ENCODE results near the gene CIT.

The CIT gene

GRCh38 chr12:119751961-119752360, 125.2 kb downstream of the CIT start:
- no peak overlapping the region for H3K27ac ChIP-seq (ENCODE audit: low read depth, low read length)

GRCh38 chr12:119749666-119750065, 127.5 kb downstream of the CIT start:
- Histone ChIP-seq H3K27ac (ENCODE audit: low read depth, low read length) (no peak overlapping the region), H3K36me3 (ENCODE audit: control insufficient read depth in 1 of 2, insufficient read depth in 2 of 2, low read length in 2 of 2) (peaks cover 5 to 12% of the 10 kb centered on the region in 2 donors), H3K4me3 (ENCODE audit: low read depth in 1 of 2, low read length in 2 of 2) (no peak overlapping the region), H3K27me3 (ENCODE audit: control insufficient read depth in 1 of 2, insufficient read depth in 2 of 2, low read length in 2 of 2) (no peaks in the 10 kb centered on the region), H3K9me3 (ENCODE audit: control insufficient read depth in 1 of 2, low read length in 2 of 2) (peaks cover 0 to 4% of the 10 kb centered on the region in 2 donors), H3K4me1 (ENCODE audit: control insufficient read depth in 1 of 2, insufficient read depth in 2 of 2, low read length in 2 of 2) (no peaks in the 10 kb centered on the region), H3K9ac (ENCODE audit: low read depth in 1 of 2, low read length in 2 of 2) (no peak overlapping the region)

More at GRCh38 chr12:119751961-119752360, 125.2 kb downstream of the CIT start:
- no peaks in the 10 kb centered on the region for H3K4me1 ChIP-seq (ENCODE audit: control insufficient read depth in 1 of 2, insufficient read depth in 2 of 2, low read length in 2 of 2)
- no peaks in the 10 kb centered on the region for H3K9me3 ChIP-seq (ENCODE audit: control insufficient read depth in 1 of 2, low read length in 2 of 2)
- peaks cover 5 to 16% of the 10 kb centered on the region in 2 donors for H3K36me3 ChIP-seq (ENCODE audit: control insufficient read depth in 1 of 2, insufficient read depth in 2 of 2, low read length in 2 of 2)
- no peak overlapping the region for H3K4me3 ChIP-seq (ENCODE audit: low read depth in 1 of 2, low read length in 2 of 2)
- H3K9ac ChIP-seq (ENCODE audit: low read depth in 1 of 2, low read length in 2 of 2), result no peak overlapping the region
- no peaks in the 10 kb centered on the region for H3K27me3 ChIP-seq (ENCODE audit: control insufficient read depth in 1 of 2, insufficient read depth in 2 of 2, low read length in 2 of 2)

GRCh38 chr12:119748497-119748896, 128.6 kb downstream of the CIT start:
- Histone ChIP-seq H3K27ac (ENCODE audit: low read depth, low read length) (no peak overlapping the region), H3K27me3 (ENCODE audit: control insufficient read depth in 1 of 2, insufficient read depth in 2 of 2, low read length in 2 of 2) (no peaks in the 10 kb centered on the region), H3K9me3 (ENCODE audit: control insufficient read depth in 1 of 2, low read length in 2 of 2) (peaks cover 0 to 5% of the 10 kb centered on the region in 2 donors), H3K4me1 (ENCODE audit: control insufficient read depth in 1 of 2, insufficient read depth in 2 of 2, low read length in 2 of 2) (no peaks in the 10 kb centered on the region), H3K4me3 (ENCODE audit: low read depth in 1 of 2, low read length in 2 of 2) (no peak overlapping the region), H3K36me3 (ENCODE audit: control insufficient read depth in 1 of 2, insufficient read depth in 2 of 2, low read length in 2 of 2) (peaks cover 5 to 12% of the 10 kb centered on the region in 2 donors), H3K9ac (ENCODE audit: low read depth in 1 of 2, low read length in 2 of 2) (no peak overlapping the region)

GRCh38 chr12:119746169-119746568, 131.0 kb downstream of the CIT start:
- Histone ChIP-seq H3K4me3 (ENCODE audit: low read depth in 1 of 2, low read length in 2 of 2) (no peak overlapping the region), H3K4me1 (ENCODE audit: control insufficient read depth in 1 of 2, insufficient read depth in 2 of 2, low read length in 2 of 2) (no peaks in the 10 kb centered on the region), H3K27me3 (ENCODE audit: control insufficient read depth in 1 of 2, insufficient read depth in 2 of 2, low read length in 2 of 2) (no peaks in the 10 kb centered on the region), H3K9ac (ENCODE audit: low read depth in 1 of 2, low read length in 2 of 2) (no peak overlapping the region), H3K36me3 (ENCODE audit: control insufficient read depth in 1 of 2, insufficient read depth in 2 of 2, low read length in 2 of 2) (peaks cover 4 to 10% of the 10 kb centered on the region in 2 donors), H3K27ac (ENCODE audit: low read depth, low read length) (no peak overlapping the region), H3K9me3 (ENCODE audit: control insufficient read depth in 1 of 2, low read length in 2 of 2) (peaks cover 0 to 5% of the 10 kb centered on the region in 2 donors)

GRCh38 chr12:119744900-119745606, 132.1 kb downstream of the CIT start:
- H3K4me3 ChIP-seq (ENCODE audit: low read depth in 1 of 2, low read length in 2 of 2), result no peak overlapping the region

GRCh38 chr12:119742700-119743099, 134.4 kb downstream of the CIT start:
- Histone ChIP-seq H3K4me3 (ENCODE audit: low read depth in 1 of 2, low read length in 2 of 2) (no peak overlapping the region), H3K36me3 (ENCODE audit: control insufficient read depth in 1 of 2, insufficient read depth in 2 of 2, low read length in 2 of 2) (no peaks in the 10 kb centered on the region), H3K9ac (ENCODE audit: low read depth in 1 of 2, low read length in 2 of 2) (no peak overlapping the region), H3K4me1 (ENCODE audit: control insufficient read depth in 1 of 2, insufficient read depth in 2 of 2, low read length in 2 of 2) (no peaks in the 10 kb centered on the region), H3K27ac (ENCODE audit: low read depth, low read length) (no peak overlapping the region), H3K9me3 (ENCODE audit: control insufficient read depth in 1 of 2, low read length in 2 of 2) (peaks cover 0 to 5% of the 10 kb centered on the region in 2 donors), H3K27me3 (ENCODE audit: control insufficient read depth in 1 of 2, insufficient read depth in 2 of 2, low read length in 2 of 2) (no peaks in the 10 kb centered on the region)

More at GRCh38 chr12:119744900-119745606, 132.1 kb downstream of the CIT start:
- no peak overlapping the region for H3K27ac ChIP-seq (ENCODE audit: low read depth, low read length)
- H3K4me1 ChIP-seq (ENCODE audit: control insufficient read depth in 1 of 2, insufficient read depth in 2 of 2, low read length in 2 of 2), result no peaks in the 10 kb centered on the region
- peaks cover 0 to 4% of the 10 kb centered on the region in 2 donors for H3K36me3 ChIP-seq (ENCODE audit: control insufficient read depth in 1 of 2, insufficient read depth in 2 of 2, low read length in 2 of 2)
- no peaks in the 10 kb centered on the region for H3K27me3 ChIP-seq (ENCODE audit: control insufficient read depth in 1 of 2, insufficient read depth in 2 of 2, low read length in 2 of 2)
- H3K9ac ChIP-seq (ENCODE audit: low read depth in 1 of 2, low read length in 2 of 2), result no peak overlapping the region
- peaks cover 0 to 5% of the 10 kb centered on the region in 2 donors for H3K9me3 ChIP-seq (ENCODE audit: control insufficient read depth in 1 of 2, low read length in 2 of 2)

GRCh38 chr12:119740830-119741229, 136.3 kb downstream of the CIT start:
- no peak overlapping the region for H3K9ac ChIP-seq (ENCODE audit: low read depth in 1 of 2, low read length in 2 of 2)
- no peaks in the 10 kb centered on the region for H3K27me3 ChIP-seq (ENCODE audit: control insufficient read depth in 1 of 2, insufficient read depth in 2 of 2, low read length in 2 of 2)
- H3K4me3 ChIP-seq (ENCODE audit: low read depth in 1 of 2, low read length in 2 of 2), result no peak overlapping the region
- H3K27ac ChIP-seq (ENCODE audit: low read depth, low read length), result no peak overlapping the region
- H3K4me1 ChIP-seq (ENCODE audit: control insufficient read depth in 1 of 2, insufficient read depth in 2 of 2, low read length in 2 of 2), result no peaks in the 10 kb centered on the region
- H3K36me3 ChIP-seq (ENCODE audit: control insufficient read depth in 1 of 2, insufficient read depth in 2 of 2, low read length in 2 of 2), result no peaks in the 10 kb centered on the region
- H3K9me3 ChIP-seq (ENCODE audit: control insufficient read depth in 1 of 2, low read length in 2 of 2), result peaks cover 0 to 5% of the 10 kb centered on the region in 2 donors

- Histone ChIP-seq H3K9ac (ENCODE audit: low read depth in 1 of 2, low read length in 2 of 2) (no peak overlapping the region), H3K27me3 (ENCODE audit: control insufficient read depth in 1 of 2, insufficient read depth in 2 of 2, low read length in 2 of 2) (no peaks in the 10 kb centered on the region), H3K4me1 (ENCODE audit: control insufficient read depth in 1 of 2, insufficient read depth in 2 of 2, low read length in 2 of 2) (no peaks in the 10 kb centered on the region), H3K27ac (ENCODE audit: low read depth, low read length) (no peak overlapping the region), H3K36me3 (ENCODE audit: control insufficient read depth in 1 of 2, insufficient read depth in 2 of 2, low read length in 2 of 2) (peaks cover 0 to 6% of the 10 kb centered on the region in 2 donors), H3K4me3 (ENCODE audit: low read depth in 1 of 2, low read length in 2 of 2) (no peak overlapping the region), H3K9me3 (ENCODE audit: control insufficient read depth in 1 of 2, low read length in 2 of 2) (no peaks in the 10 kb centered on the region)
These were observed 142.0 kb downstream of the CIT start for GRCh38 chr12:119735079-119735478.

GRCh38 chr12:119730381-119730780, 146.7 kb downstream of the CIT start:
- no peaks in the 10 kb centered on the region for H3K4me1 ChIP-seq (ENCODE audit: control insufficient read depth in 1 of 2, insufficient read depth in 2 of 2, low read length in 2 of 2)
- H3K4me3 ChIP-seq (ENCODE audit: low read depth in 1 of 2, low read length in 2 of 2), result no peak overlapping the region
- H3K9me3 ChIP-seq (ENCODE audit: control insufficient read depth in 1 of 2, low read length in 2 of 2), result no peaks in the 10 kb centered on the region
- H3K36me3 ChIP-seq (ENCODE audit: control insufficient read depth in 1 of 2, insufficient read depth in 2 of 2, low read length in 2 of 2), result peaks cover 0 to 9% of the 10 kb centered on the region in 2 donors
- H3K9ac ChIP-seq (ENCODE audit: low read depth in 1 of 2, low read length in 2 of 2), result no peak overlapping the region
- no peak overlapping the region for H3K27ac ChIP-seq (ENCODE audit: low read depth, low read length)
- H3K27me3 ChIP-seq (ENCODE audit: control insufficient read depth in 1 of 2, insufficient read depth in 2 of 2, low read length in 2 of 2), result no peaks in the 10 kb centered on the region

- Histone ChIP-seq H3K4me3 (ENCODE audit: low read depth in 1 of 2, low read length in 2 of 2) (no peak overlapping the region), H3K4me1 (ENCODE audit: control insufficient read depth in 1 of 2, insufficient read depth in 2 of 2, low read length in 2 of 2) (no peaks in the 10 kb centered on the region), H3K27ac (ENCODE audit: low read depth, low read length) (no peak overlapping the region), H3K9me3 (ENCODE audit: control insufficient read depth in 1 of 2, low read length in 2 of 2) (no peaks in the 10 kb centered on the region), H3K9ac (ENCODE audit: low read depth in 1 of 2, low read length in 2 of 2) (no peak overlapping the region), H3K27me3 (ENCODE audit: control insufficient read depth in 1 of 2, insufficient read depth in 2 of 2, low read length in 2 of 2) (no peaks in the 10 kb centered on the region), H3K36me3 (ENCODE audit: control insufficient read depth in 1 of 2, insufficient read depth in 2 of 2, low read length in 2 of 2) (peaks cover 0 to 9% of the 10 kb centered on the region in 2 donors)
These were observed 147.2 kb downstream of the CIT start for GRCh38 chr12:119729871-119730270.
